Skin of body (tissue), 2 donors: ENCODE measurements around the gene PDE4D. TPM values are rescaled to one million over a fixed set of nuclear protein-coding genes. Genes with fewer than 3 reads are reported as not detected.
A peak's percentile ranks its signal among the peaks of the same experiment; 100 is the strongest.

ENCODE experiments used
- DNase-seq: peaks from one replicate; lab custom pipeline; 2025; lab: John Stamatoyannopoulos, UW
- total RNA-seq: library from RNA; depleted of rRNA; stranded (reverse); fragments of >200 nt; gene quantifications from one replicate; pipeline ENCODE4 v1.2.3, GENCODE V29; 2014

Gene PDE4D
- total RNA-seq, 1 donor from 2014 or later: 39.7 TPM

- no peak for DNase-seq
Measured at GRCh38 chr5:59555596-59555995, 337.9 kb downstream of the PDE4D start.

GRCh38 chr5:59554501-59554900 is 339.0 kb downstream of the PDE4D start:
- DNase-seq: no peak

- no peak for DNase-seq
Measured at GRCh38 chr5:59553992-59554391, 339.5 kb downstream of the PDE4D start.

- DNase-seq: no peak
Measured at GRCh38 chr5:59548807-59549357, 344.6 kb downstream of the PDE4D start.

- no peak for DNase-seq
Measured at GRCh38 chr5:59547731-59548130, 345.8 kb downstream of the PDE4D start.

- no peak for DNase-seq
Measured at GRCh38 chr5:59544573-59544972, 349.0 kb downstream of the PDE4D start.

GRCh38 chr5:59543821-59544442 is 349.6 kb downstream of the PDE4D start:
- no peak for DNase-seq

- peak; percentile 22 for DNase-seq
Measured at GRCh38 chr5:59542851-59543820, 350.4 kb downstream of the PDE4D start.

- peak; percentile 42 for DNase-seq
Measured at GRCh38 chr5:59542306-59542705, 351.2 kb downstream of the PDE4D start.

GRCh38 chr5:59540366-59540765 is 353.2 kb downstream of the PDE4D start:
- peak; percentile 55 for DNase-seq

GRCh38 chr5:59538750-59539121 is 354.8 kb downstream of the PDE4D start:
- no peak for DNase-seq

- peak; percentile 68 for DNase-seq
Measured at GRCh38 chr5:59537961-59538749, 355.4 kb downstream of the PDE4D start.

GRCh38 chr5:59536875-59537274 is 356.7 kb downstream of the PDE4D start:
- no peak for DNase-seq

GRCh38 chr5:59535561-59535960 is 358.0 kb downstream of the PDE4D start:
- DNase-seq: no peak

- no peak for DNase-seq
Measured at GRCh38 chr5:59533730-59534108, 359.8 kb downstream of the PDE4D start.

- peak; percentile 21 for DNase-seq
Measured at GRCh38 chr5:59532979-59533729, 360.4 kb downstream of the PDE4D start.

- no peak for DNase-seq
Measured at GRCh38 chr5:59529239-59529638, 364.3 kb downstream of the PDE4D start.

GRCh38 chr5:59528202-59528862 is 365.2 kb downstream of the PDE4D start:
- DNase-seq: no peak

- no peak for DNase-seq
Measured at GRCh38 chr5:59525957-59526356, 367.6 kb downstream of the PDE4D start.

- no peak for DNase-seq
Measured at GRCh38 chr5:59525311-59525710, 368.2 kb downstream of the PDE4D start.
